Endothelial cell of umbilical vein (primary cell): ENCODE data around the gene CDX2. TPM values are rescaled to one million over a fixed set of nuclear protein-coding genes. Genes with fewer than 3 reads are reported as not detected.

Experiments used
- BruUV-seq: library from RNA; stranded (reverse); fragments of 400-500 nt; replicated peaks from 2 replicates; lab custom pipeline; 2021; lab: Mats Ljungman, UMichigan
- CTCF ChIA-PET: fragments of 300-600, 350-600 bp; sonication (Branson Sonifier 250); formaldehyde crosslinking; loops from one replicate; lab custom pipeline; 2021; ENCODE audit warnings: antibody characterized with exemption, inconsistent platforms; lab: Charles Lee
- POLR2A ChIA-PET: fragments of 300-600, 350-600 bp; sonication (Branson Sonifier 250); formaldehyde crosslinking; loops from one replicate; lab custom pipeline; 2021; ENCODE audit warnings: antibody characterized with exemption, inconsistent platforms; lab: Charles Lee
- DNase-seq: peaks from one replicate; pipeline ENCODE4 v3.0.0-alpha.2; 2011; ENCODE audit warnings: low read depth, low spot score
- FAIRE-seq: peaks from 2 replicates; lab custom pipeline; 2011; peaks lifted over from hg19 to GRCh38; lab: Jason Lieb, UNC
- H2AFZ ChIP-seq: 2 replicates; pipeline ENCODE4 v1.6.0; 2012; ENCODE audit warnings: low read depth, low read length, control low read depth, inconsistent platforms
- H3K27ac ChIP-seq: 2 replicates; pipeline ENCODE4 v1.5.1; 2011; ENCODE audit warnings: low read depth, mild to moderate bottlenecking, control low read depth, low read length, moderate library complexity; ENCODE audit not compliant: insufficient read depth
- H3K27me3 ChIP-seq, 2 experiments: 2 replicates each; pipeline versions ENCODE4 v1.6.0 to v1.6.1; 2011; ENCODE audit warnings: low read length in 2 of 2, mixed read lengths in 1 of 2; ENCODE audit not compliant: control insufficient read depth in 2 of 2, insufficient read depth in 2 of 2
- H3K36me3 ChIP-seq, 2 experiments: 2 replicates in 1 of 2; 3 replicates in 1 of 2; pipeline ENCODE4 v1.5.1; 2011; ENCODE audit warnings: low read length in 2 of 2, mild to moderate bottlenecking in 1 of 2, moderate library complexity in 1 of 2; ENCODE audit not compliant: control insufficient read depth in 2 of 2, insufficient read depth in 2 of 2; ENCODE audit errors: extremely low read depth in 1 of 2
- H3K4me1 ChIP-seq: 3 replicates; pipeline ENCODE4 v1.5.1; 2011; ENCODE audit warnings: mild to moderate bottlenecking, low read length; ENCODE audit not compliant: control insufficient read depth, insufficient read depth; ENCODE audit errors: extremely low read depth
- H3K4me2 ChIP-seq: 2 replicates; pipeline ENCODE4 v1.6.1; 2011; ENCODE audit warnings: low read length, control low read depth, mixed read lengths; ENCODE audit not compliant: insufficient read depth
- H3K4me3 ChIP-seq, 3 experiments: fragments of 200-600 bp in 1 of 3; sonication (generic), shearing (Covaris generic) in 1 of 3; replicated peaks in 1 of 3; 2 replicates each; pipeline ENCODE4 v1.5.1; 2011 to 2016; ENCODE audit warnings: control low read depth in 3 of 3, low read length in 3 of 3, mild to moderate bottlenecking in 2 of 3, inconsistent platforms in 1 of 3, low read depth in 1 of 3, moderate library complexity in 1 of 3; ENCODE audit not compliant: insufficient read depth in 1 of 3
- H3K79me2 ChIP-seq: 2 replicates; pipeline ENCODE4 v1.6.0; 2012; ENCODE audit warnings: low read length, inconsistent platforms; ENCODE audit not compliant: control insufficient read depth, insufficient read depth
- H3K9ac ChIP-seq: replicated peaks from 2 replicates; pipeline ENCODE3; 2011; ENCODE audit warnings: low read length, control low read depth; ENCODE audit not compliant: insufficient read depth; ENCODE audit errors: extremely low read depth
- H3K9me1 ChIP-seq: replicated peaks from 3 replicates; pipeline ENCODE4 v1.6.0; 2011; ENCODE audit warnings: mild to moderate bottlenecking, low read length; ENCODE audit not compliant: control insufficient read depth, insufficient read depth; ENCODE audit errors: extremely low read depth
- H3K9me3 ChIP-seq: replicated peaks from 2 replicates; pipeline ENCODE4 v1.5.1; 2012; ENCODE audit warnings: low read length, inconsistent platforms; ENCODE audit not compliant: control insufficient read depth, insufficient read depth
- H4K20me1 ChIP-seq: replicated peaks from 2 replicates; pipeline ENCODE3; 2011; ENCODE audit warnings: mild to moderate bottlenecking, low read length; ENCODE audit not compliant: control insufficient read depth, insufficient read depth; ENCODE audit errors: extremely low read depth
- CTCF ChIP-seq, 2 donors: IDR thresholded peaks; 1 replicate in 1 of 2; 2 replicates in 1 of 2; pipeline ENCODE4 v1.5.1; 2011; ENCODE audit warnings: low read length in 2 of 2, mild to moderate bottlenecking in 2 of 2, moderate library complexity in 2 of 2, control low read depth in 1 of 2, inconsistent platforms in 1 of 2, low read depth in 1 of 2; ENCODE audit not compliant: insufficient read depth in 1 of 2; ENCODE audit errors: extremely low read depth in 1 of 2
- EZH2 ChIP-seq: IDR thresholded peaks from 2 replicates; pipeline ENCODE4 v1.6.1; 2012; ENCODE audit warnings: borderline replicate concordance, low read depth, mild to moderate bottlenecking, moderate library complexity, low read length, inconsistent platforms; ENCODE audit not compliant: severe bottlenecking
- FOS ChIP-seq: IDR thresholded peaks from 2 replicates; pipeline ENCODE4 v1.6.1; 2011; ENCODE audit warnings: mild to moderate bottlenecking, low read length, moderate library complexity, borderline replicate concordance; ENCODE audit not compliant: insufficient read depth
- GATA2 ChIP-seq: IDR thresholded peaks from 2 replicates; pipeline ENCODE4 v1.7.0; 2011; ENCODE audit warnings: low read depth, mild to moderate bottlenecking, moderate library complexity, mixed read lengths, low read length; ENCODE audit not compliant: insufficient read length, insufficient read depth
- JUN ChIP-seq: IDR thresholded peaks from 2 replicates; pipeline ENCODE4 v1.6.1; 2011; ENCODE audit warnings: borderline replicate concordance, low read depth; ENCODE audit not compliant: insufficient read length, insufficient read depth
- MAX ChIP-seq: IDR thresholded peaks from 2 replicates; pipeline ENCODE4 v1.6.1; 2011; ENCODE audit not compliant: insufficient read depth, insufficient read length
- MYC ChIP-seq: IDR thresholded peaks from one replicate; pipeline ENCODE4 v1.6.1; 2011; ENCODE audit warnings: mild to moderate bottlenecking, low read depth, low read length
- POLR2A ChIP-seq: IDR thresholded peaks from 2 replicates; pipeline ENCODE4 v1.6.1; 2012; ENCODE audit warnings: low read depth, mild to moderate bottlenecking, control low read depth, low read length
- POLR2AphosphoS5 ChIP-seq: IDR thresholded peaks from 2 replicates; pipeline ENCODE4 v1.6.1; 2012; ENCODE audit warnings: low read depth, mild to moderate bottlenecking, control low read depth, low read length, moderate library complexity; ENCODE audit not compliant: insufficient read depth
- dilution Hi-C: fragments of 300-500 bp; cut with MboI; formaldehyde crosslinking; loops from one replicate; pipeline ENCODE4 v1.15.0; 2019; ENCODE audit warnings: low sequenced_read_pairs; ENCODE audit not compliant: extremely low pct_ligation_motif_present
- intact Hi-C: fragments of 100-400 bp; cut with micrococcal nuclease; formaldehyde crosslinking; loops from one replicate; pipeline ENCODE4 v1.10.0; 2022
- polyA plus RNA-seq, 4 experiments: library from polyadenylated mRNA; depleted of rRNA in 3 of 4; stranded (reverse) in 3 of 4; unstranded in 1 of 4; fragments of >200 nt; gene quantifications; 2 replicates each; pipeline versions ENCODE4 v1.2.1 to v1.2.3, GENCODE V29; 2011 to 2012; ENCODE audit warnings: missing spikeins in 1 of 4
- total RNA-seq: library from RNA; stranded (reverse); gene quantifications from 2 replicates; pipeline ENCODE4 v1.2.3, GENCODE V29; 2021

Gene CDX2
- total and polyA plus RNA-seq, 2 donors (not counting 3 experiments of a cell fraction or from before 2014, with no cell fraction given), result not detected

GRCh38 chr13:28001049-28001448, 31.9 kb upstream of the CDX2 start:
- CTCF ChIA-PET, result interaction anchor here (1.5 kb wide), 2 partner anchors 17 to 174 kb away, joined by 3 read pairs; no protein-coding TSS in a partner anchor
- no peak overlapping the region for H3K4me2 ChIP-seq
- H3K9me1 ChIP-seq, result no peaks in the 10 kb centered on the region
- no peaks in the 10 kb centered on the region for H4K20me1 ChIP-seq
- intact Hi-C loops (no loop called here), dilution Hi-C loops (no loop called here)
- no peak for TF ChIP-seq CTCF (IDR thresholded peaks at IDR 0.05; ENCODE audit: extremely low read depth in 1 of 2, insufficient read depth in 1 of 2, low read depth in 1 of 2, low read length in 2 of 2)
- no peak for TF ChIP-seq POLR2A
- no peak for TF ChIP-seq EZH2
- TF ChIP-seq GATA2, result no peak
- TF ChIP-seq JUN, result no peak
- no peak for TF ChIP-seq FOS
- no peak for TF ChIP-seq MYC
- TF ChIP-seq MAX, result no peak
- TF ChIP-seq POLR2AphosphoS5, result no peak
- H3K4me3 ChIP-seq, result no peak overlapping the region
- BruUV-seq, result no TSS peak
- no peaks in the 10 kb centered on the region for H3K4me1 ChIP-seq
- FAIRE-seq (no peak), DNase-seq (no peak)
- H3K27ac ChIP-seq, result no peak overlapping the region
- POLR2A ChIA-PET, result no interaction called here
- no peaks in the 10 kb centered on the region for H3K27me3 ChIP-seq
- no peaks in the 10 kb centered on the region for H3K9me3 ChIP-seq
- H2AFZ ChIP-seq, result no peak overlapping the region
- no peaks in the 10 kb centered on the region for H3K36me3 ChIP-seq
- no peaks in the 10 kb centered on the region for H3K79me2 ChIP-seq
- no peak overlapping the region for H3K9ac ChIP-seq
